Glomerular visceral epithelial cell (primary cell): ENCODE results near the gene DCDC2B.

Source experiments
- DNase-seq: peaks from one replicate; pipeline ENCODE4 v3.0.0-alpha.2; 2016; ENCODE audit errors: extremely low spot score

DCDC2B gene

GRCh38 chr1:32223683-32224082 lies 14.8 kb downstream of the DCDC2B start:
- no peak for DNase-seq

GRCh38 chr1:32224285-32224684 lies 15.4 kb downstream of the DCDC2B start:
- no peak for DNase-seq

- no peak for DNase-seq
Observed at GRCh38 chr1:32228771-32229170, 19.9 kb downstream of the DCDC2B start.

- DNase-seq, result no peak
Observed at GRCh38 chr1:32231843-32232432, 23.0 kb downstream of the DCDC2B start.

- DNase-seq, result no peak
Observed at GRCh38 chr1:32232558-32233304, 23.8 kb downstream of the DCDC2B start.

GRCh38 chr1:32234792-32235191 lies 25.9 kb downstream of the DCDC2B start:
- no peak for DNase-seq

GRCh38 chr1:32239337-32239736 lies 30.4 kb downstream of the DCDC2B start:
- no peak for DNase-seq

- DNase-seq, result no peak
Observed at GRCh38 chr1:32239790-32240139, 30.9 kb downstream of the DCDC2B start.

- peak; percentile 48 for DNase-seq
Observed at GRCh38 chr1:32240140-32240951, 31.5 kb downstream of the DCDC2B start.

GRCh38 chr1:32241001-32241763 lies 32.3 kb downstream of the DCDC2B start:
- DNase-seq, result peak; percentile 66

GRCh38 chr1:32242341-32242851 lies 33.5 kb downstream of the DCDC2B start:
- no peak for DNase-seq

GRCh38 chr1:32246888-32247273 lies 38.0 kb downstream of the DCDC2B start, which contains the start of gene FAM167B:
Gene FAM167B (plus strand): TSS chr1:32247222. CDS start chr1:32247422, 200 bp downstream.
- DNase-seq, result no peak

- DNase-seq, result no peak
Observed at GRCh38 chr1:32247452-32247851, 38.6 kb downstream of the DCDC2B start.

- DNase-seq, result peak; percentile 69
Observed at GRCh38 chr1:32247983-32248889, 39.3 kb downstream of the DCDC2B start.

GRCh38 chr1:32249831-32250525 lies 41.1 kb downstream of the DCDC2B start:
- peak; percentile 78 for DNase-seq

- no peak for DNase-seq
Observed at GRCh38 chr1:32250893-32251716, 42.2 kb downstream of the DCDC2B start, which contains the start of gene LCK. Gene LCK (plus strand): TSS chr1:32251265. CDS start chr1:32274330, 23,065 bp downstream.

- DNase-seq, result no peak
Observed at GRCh38 chr1:32255072-32256071, 46.5 kb downstream of the DCDC2B start.
